Activated naive CD8-positive, alpha-beta T cell (primary cell): Measurements from ENCODE around the gene PEAK1.

Source experiments
- H3K27ac Mint-ChIP-seq: one replicate; pipeline ENCODE4 v1.8.0; 2021; ENCODE audit warnings: mixed read lengths
- H3K27me3 Mint-ChIP-seq: one replicate; pipeline ENCODE4 v1.8.0; 2021; ENCODE audit warnings: mixed read lengths
- H3K36me3 Mint-ChIP-seq: one replicate; pipeline ENCODE4 v1.8.0; 2021; ENCODE audit warnings: mixed read lengths
- H3K4me1 Mint-ChIP-seq: one replicate; pipeline ENCODE4 v1.8.0; 2021; ENCODE audit warnings: low read depth, mixed read lengths
- H3K4me3 Mint-ChIP-seq: one replicate; pipeline ENCODE4 v1.8.0; 2021; ENCODE audit warnings: mild to moderate bottlenecking, mixed read lengths
- H3K9me3 Mint-ChIP-seq: one replicate; pipeline ENCODE4 v1.8.0; 2021; ENCODE audit warnings: low read depth, mixed read lengths

PEAK1 gene

DNA sequence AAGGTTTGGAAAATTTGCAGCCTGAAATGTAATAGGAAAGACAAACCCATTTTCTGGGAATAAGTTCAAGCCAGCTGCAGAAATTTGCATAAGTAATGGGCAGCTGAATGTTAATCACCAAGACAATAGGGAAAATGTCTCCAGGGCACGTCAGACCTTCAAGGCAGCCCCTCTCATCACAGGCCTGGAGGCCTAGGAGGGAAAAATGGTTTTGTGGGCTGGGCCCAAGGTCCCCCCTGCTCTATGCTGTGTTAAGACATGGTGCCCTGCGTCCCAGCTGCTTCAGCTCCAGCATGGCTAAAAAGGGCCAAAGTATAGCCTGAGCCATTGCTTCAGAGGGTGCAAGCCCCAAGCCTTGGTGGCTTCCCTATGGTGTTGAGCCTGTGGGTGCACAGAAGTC is 184.3 kb downstream of the PEAK1 start:
- Mint-ChIP-seq H3K4me1 (peaks cover 8% of the 10 kb centered on the region), H3K4me3 (no peak overlapping the region), H3K27me3 (no peaks in the 10 kb centered on the region), H3K27ac (no peak overlapping the region), H3K9me3 (no peaks in the 10 kb centered on the region), H3K36me3 (peaks cover 30% of the 10 kb centered on the region)

- H3K36me3 Mint-ChIP-seq: peaks cover 10% of the 10 kb centered on the region
- no peak overlapping the region for H3K4me3 Mint-ChIP-seq
- no peaks in the 10 kb centered on the region for H3K27me3 Mint-ChIP-seq
- no peak overlapping the region for H3K27ac Mint-ChIP-seq
- peaks cover 26% of the 10 kb centered on the region for H3K4me1 Mint-ChIP-seq
- H3K9me3 Mint-ChIP-seq: no peaks in the 10 kb centered on the region
These were observed 191.1 kb downstream of the PEAK1 start for GRCh38 chr15:77228828-77229227.

- no peak overlapping the region for H3K4me3 Mint-ChIP-seq
- peaks cover 3% of the 10 kb centered on the region for H3K36me3 Mint-ChIP-seq
- H3K27me3 Mint-ChIP-seq: no peaks in the 10 kb centered on the region
- no peak overlapping the region for H3K27ac Mint-ChIP-seq
- no peaks in the 10 kb centered on the region for H3K9me3 Mint-ChIP-seq
- peaks cover 23% of the 10 kb centered on the region for H3K4me1 Mint-ChIP-seq
These were observed 193.3 kb downstream of the PEAK1 start for GRCh38 chr15:77226652-77227051.

GRCh38 chr15:77225646-77226045 is 194.3 kb downstream of the PEAK1 start:
- Mint-ChIP-seq H3K27me3 (no peaks in the 10 kb centered on the region), H3K36me3 (peaks cover 3% of the 10 kb centered on the region), H3K4me3 (no peak overlapping the region), H3K4me1 (peaks cover 21% of the 10 kb centered on the region), H3K27ac (no peak overlapping the region), H3K9me3 (no peaks in the 10 kb centered on the region)

DNA sequence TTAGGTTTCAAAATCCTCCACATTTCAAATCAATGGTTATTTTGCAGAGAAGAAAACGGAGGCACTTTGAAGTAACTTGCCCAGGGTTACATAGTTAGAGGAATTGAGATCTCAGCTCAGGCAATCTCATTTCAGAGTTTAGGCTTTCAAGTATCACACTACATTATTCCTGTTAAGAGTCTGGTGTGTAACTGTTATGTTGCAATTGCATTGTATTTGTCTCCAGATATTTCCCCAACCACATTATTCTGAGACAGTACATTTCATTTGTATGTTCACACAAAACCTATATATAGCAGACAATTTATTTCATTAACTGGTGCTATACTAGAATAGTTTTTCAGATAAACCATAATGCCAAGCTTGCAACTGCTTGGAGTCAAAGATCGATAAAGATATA is 194.8 kb downstream of the PEAK1 start:
- Mint-ChIP-seq H3K4me1 (peaks cover 21% of the 10 kb centered on the region), H3K36me3 (peaks cover 3% of the 10 kb centered on the region), H3K27ac (no peak overlapping the region), H3K4me3 (no peak overlapping the region), H3K9me3 (no peaks in the 10 kb centered on the region), H3K27me3 (no peaks in the 10 kb centered on the region)

GRCh38 chr15:77224352-77224751 is 195.6 kb downstream of the PEAK1 start:
- peaks cover 3% of the 10 kb centered on the region for H3K36me3 Mint-ChIP-seq

DNA sequence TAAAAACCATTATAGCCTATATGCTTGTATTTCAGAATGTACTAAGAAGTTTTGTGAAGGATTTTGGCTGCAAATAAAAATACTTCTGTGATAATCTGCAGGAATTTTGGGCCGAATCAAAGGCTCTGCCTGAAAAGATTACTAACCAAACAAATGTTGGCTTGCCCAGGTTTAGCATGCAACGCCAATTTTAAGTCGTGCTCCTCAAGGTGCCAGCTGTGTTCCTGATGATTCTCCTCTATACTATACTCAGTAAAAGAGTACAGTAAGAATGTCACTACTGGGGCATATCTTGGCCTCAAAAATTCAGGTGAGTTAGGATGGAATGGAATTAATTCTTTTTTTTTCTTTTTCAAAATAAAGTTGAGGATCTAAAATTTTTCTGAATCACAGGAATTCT is 198.2 kb downstream of the PEAK1 start:
- peaks cover 2% of the 10 kb centered on the region for H3K36me3 Mint-ChIP-seq
- H3K9me3 Mint-ChIP-seq: no peaks in the 10 kb centered on the region
- H3K4me1 Mint-ChIP-seq: peaks cover 20% of the 10 kb centered on the region
- no peaks in the 10 kb centered on the region for H3K27me3 Mint-ChIP-seq
- H3K4me3 Mint-ChIP-seq: no peak overlapping the region
- no peak overlapping the region for H3K27ac Mint-ChIP-seq

More at GRCh38 chr15:77224352-77224751, 195.6 kb downstream of the PEAK1 start:
- no peaks in the 10 kb centered on the region for H3K27me3 Mint-ChIP-seq
- H3K4me3 Mint-ChIP-seq: no peak overlapping the region
- H3K9me3 Mint-ChIP-seq: no peaks in the 10 kb centered on the region
- H3K4me1 Mint-ChIP-seq: peaks cover 21% of the 10 kb centered on the region
- no peak overlapping the region for H3K27ac Mint-ChIP-seq

GRCh38 chr15:77221174-77221573 is 198.7 kb downstream of the PEAK1 start:
- Mint-ChIP-seq H3K27me3 (no peaks in the 10 kb centered on the region), H3K4me3 (no peak overlapping the region), H3K36me3 (peaks cover 4% of the 10 kb centered on the region), H3K27ac (no peak overlapping the region), H3K9me3 (no peaks in the 10 kb centered on the region), H3K4me1 (peaks cover 17% of the 10 kb centered on the region)

DNA sequence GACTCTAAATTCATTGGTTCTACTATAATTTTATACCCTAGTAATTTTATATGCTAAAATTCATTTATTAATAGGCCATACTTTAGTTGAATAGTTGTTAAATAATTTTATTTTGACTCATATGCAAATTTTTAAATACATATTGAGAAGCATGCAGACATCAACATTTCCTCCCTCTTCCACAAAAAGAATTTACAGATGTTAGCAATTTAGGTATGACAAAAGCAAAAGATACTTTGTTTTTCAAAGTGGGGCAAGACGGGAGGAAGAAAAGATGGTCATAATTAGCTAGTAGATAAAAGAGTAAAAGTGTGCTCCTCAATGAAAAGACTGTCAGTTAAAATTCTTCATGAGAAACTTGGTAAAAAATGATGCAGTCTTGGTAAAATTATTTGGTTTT is 200.1 kb downstream of the PEAK1 start:
- Mint-ChIP-seq H3K36me3 (peaks cover 7% of the 10 kb centered on the region), H3K4me1 (peaks cover 10% of the 10 kb centered on the region), H3K27ac (no peak overlapping the region), H3K4me3 (no peak overlapping the region), H3K27me3 (no peaks in the 10 kb centered on the region), H3K9me3 (no peaks in the 10 kb centered on the region)

GRCh38 chr15:77209221-77209620 is 210.7 kb downstream of the PEAK1 start:
- Mint-ChIP-seq H3K9me3 (no peaks in the 10 kb centered on the region), H3K36me3 (peaks cover 17% of the 10 kb centered on the region), H3K27me3 (no peaks in the 10 kb centered on the region), H3K4me3 (no peak overlapping the region), H3K27ac (no peak overlapping the region), H3K4me1 (no peaks in the 10 kb centered on the region)

DNA sequence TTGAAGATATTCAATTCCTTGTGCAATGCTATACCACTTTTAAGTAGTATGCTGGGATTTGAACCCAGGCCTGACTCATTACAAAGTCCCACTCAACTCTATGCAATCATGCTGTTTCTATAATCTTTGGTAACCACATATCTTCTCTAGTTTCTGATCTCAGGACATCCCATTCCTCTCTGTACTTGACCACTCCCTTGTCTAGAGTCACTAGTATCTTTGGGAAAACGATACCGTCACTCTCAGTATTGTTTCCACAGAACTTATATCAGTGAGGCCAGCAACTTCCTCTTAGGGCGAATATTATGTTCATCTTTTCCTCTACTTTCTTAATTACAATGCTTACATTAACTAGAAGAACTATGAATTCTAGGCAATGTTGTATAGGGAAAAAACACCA is 211.7 kb downstream of the PEAK1 start:
- Mint-ChIP-seq H3K4me3 (no peak overlapping the region), H3K9me3 (no peaks in the 10 kb centered on the region), H3K27ac (no peak overlapping the region), H3K27me3 (no peaks in the 10 kb centered on the region), H3K36me3 (peaks cover 17% of the 10 kb centered on the region), H3K4me1 (no peaks in the 10 kb centered on the region)

DNA sequence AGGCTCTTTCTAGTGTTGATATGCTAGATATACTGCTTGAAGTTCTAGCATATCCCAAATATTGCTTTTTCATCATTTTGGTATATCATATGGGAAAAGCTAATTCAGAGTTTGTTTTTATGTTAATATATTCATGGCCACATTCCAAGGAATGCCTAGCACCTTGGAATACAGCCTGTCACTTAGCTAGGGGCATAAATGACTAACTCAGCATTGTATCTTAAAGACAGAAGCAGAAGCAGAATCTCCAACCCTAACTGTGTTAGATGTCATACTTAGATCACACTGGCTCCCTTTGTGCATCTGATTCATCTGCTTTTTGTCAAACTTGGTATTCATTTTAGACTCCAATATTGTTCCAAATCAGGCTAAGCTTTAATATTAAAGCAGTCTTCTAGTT is 218.2 kb downstream of the PEAK1 start:
- H3K4me3 Mint-ChIP-seq: no peak overlapping the region
- no peaks in the 10 kb centered on the region for H3K4me1 Mint-ChIP-seq
- no peaks in the 10 kb centered on the region for H3K27me3 Mint-ChIP-seq
- peaks cover 15% of the 10 kb centered on the region for H3K9me3 Mint-ChIP-seq
- peaks cover 31% of the 10 kb centered on the region for H3K36me3 Mint-ChIP-seq
- no peak overlapping the region for H3K27ac Mint-ChIP-seq

DNA sequence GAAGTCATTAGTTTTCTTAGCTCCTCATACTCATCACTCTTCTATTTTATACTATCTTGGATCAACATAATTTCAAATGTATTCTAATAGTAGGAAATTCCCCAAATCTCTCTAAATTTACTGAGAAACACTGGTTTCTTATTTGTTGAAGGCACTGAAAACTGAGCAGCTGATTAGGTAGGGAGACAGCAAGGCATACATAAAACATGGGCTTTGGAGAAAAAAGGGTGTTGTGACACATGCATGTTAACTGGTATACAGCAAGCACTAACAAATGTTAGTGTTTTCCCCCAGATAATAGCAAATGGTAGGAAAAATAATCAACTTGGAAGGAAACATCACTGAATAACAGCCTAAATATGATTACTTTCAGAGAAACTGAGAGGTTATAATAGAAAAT is 223.5 kb downstream of the PEAK1 start:
- Mint-ChIP-seq H3K4me3 (no peak overlapping the region), H3K27ac (no peak overlapping the region), H3K27me3 (no peaks in the 10 kb centered on the region), H3K36me3 (peaks cover 24% of the 10 kb centered on the region), H3K9me3 (peaks cover 15% of the 10 kb centered on the region), H3K4me1 (no peaks in the 10 kb centered on the region)

GRCh38 chr15:77195586-77195985 is 224.3 kb downstream of the PEAK1 start:
- Mint-ChIP-seq H3K27ac (no peak overlapping the region), H3K9me3 (peaks cover 15% of the 10 kb centered on the region), H3K27me3 (no peaks in the 10 kb centered on the region)

GRCh38 chr15:77192451-77192850 is 227.5 kb downstream of the PEAK1 start:
- Mint-ChIP-seq H3K9me3 (no peaks in the 10 kb centered on the region), H3K27ac (no peak overlapping the region), H3K4me3 (no peak overlapping the region), H3K36me3 (no peaks in the 10 kb centered on the region), H3K4me1 (peaks cover 27% of the 10 kb centered on the region), H3K27me3 (no peaks in the 10 kb centered on the region)

More at GRCh38 chr15:77195586-77195985, 224.3 kb downstream of the PEAK1 start:
- peaks cover 24% of the 10 kb centered on the region for H3K36me3 Mint-ChIP-seq
- no peaks in the 10 kb centered on the region for H3K4me1 Mint-ChIP-seq
- H3K4me3 Mint-ChIP-seq: no peak overlapping the region

- Mint-ChIP-seq H3K9me3 (no peaks in the 10 kb centered on the region), H3K4me3 (no peak overlapping the region), H3K27me3 (no peaks in the 10 kb centered on the region), H3K27ac (no peak overlapping the region), H3K36me3 (no peaks in the 10 kb centered on the region), H3K4me1 (peaks cover 39% of the 10 kb centered on the region)
These were observed 228.6 kb downstream of the PEAK1 start for GRCh38 chr15:77191230-77191834.
